A549 (cell line): Measurements from ENCODE around the gene GATAD2A. TPM values are rescaled to one million over a fixed set of nuclear protein-coding genes. Genes with fewer than 3 reads are reported as not detected.

Experiments used
- ATAC-seq, 2 experiments: fragments of 200-7000 bp in 1 of 2; fragments of >200 bp in 1 of 2; cut with Nextera tagmentation in 1 of 2; cut with Tn5 transposase in 1 of 2; 3 replicates each; pipeline versions ENCODE4 v1.8.0 to v1.9.1; 2018 to 2020; ENCODE audit warnings: mild to moderate bottlenecking in 1 of 2, moderate library complexity in 1 of 2
- CTCF ChIA-PET: fragments of 300-600 bp; sonication (Branson Sonifier 250); formaldehyde crosslinking; extraction: SDS; loops from one replicate; lab custom pipeline; 2021; ENCODE audit warnings: antibody characterized with exemption, inconsistent platforms; lab: Yijun Ruan, JAX
- POLR2A ChIA-PET: fragments of 350-600 bp; formaldehyde crosslinking; extraction: SDS; loops from one replicate; lab custom pipeline; 2021; ENCODE audit warnings: antibody characterized with exemption, inconsistent platforms; lab: Yijun Ruan, JAX
- DNase-seq, 2 experiments: peaks; one replicate each; pipeline versions ENCODE4 v3.0.0 to v3.0.0-alpha.2; 2011 to 2016; ENCODE audit warnings: low read depth in 1 of 2, low spot score in 1 of 2
- FAIRE-seq: peaks from 2 replicates; lab custom pipeline; 2011; peaks lifted over from hg19 to GRCh38; lab: Jason Lieb, UNC
- H3K27ac ChIP-seq, 2 experiments: fragments of >200 bp; sonication (Bioruptor Twin); formaldehyde crosslinking; 3 replicates each; pipeline ENCODE4 v1.5.1; 2016 to 2017
- H3K4me1 ChIP-seq: fragments of >200 bp; sonication (Bioruptor Twin); formaldehyde crosslinking; 3 replicates; pipeline ENCODE4 v1.6.1; 2016
- H3K4me2 ChIP-seq: fragments of >200 bp; sonication (Bioruptor Twin); formaldehyde crosslinking; 3 replicates; pipeline ENCODE4 v1.6.1; 2016
- H3K4me3 ChIP-seq: fragments of >200 bp; sonication (Bioruptor Twin); formaldehyde crosslinking; 3 replicates; pipeline ENCODE4 v1.5.1; 2016
- H3K9me3 ChIP-seq: fragments of >200 bp; sonication (Bioruptor Twin); formaldehyde crosslinking; 3 replicates; pipeline ENCODE4 v1.6.1; 2016
- CBX8 ChIP-seq: fragments of 200-600 bp; sonication (generic); IDR thresholded peaks from 2 replicates; pipeline ENCODE4 v1.6.1; 2016
- CEBPB ChIP-seq, 2 experiments: fragments of >200 bp in 1 of 2; sonication (Bioruptor Twin) in 1 of 2; formaldehyde crosslinking in 1 of 2; IDR thresholded peaks; 2 replicates each; pipeline ENCODE4 v1.6.1; 2012 to 2016
- CHD2 ChIP-seq: fragments of 150-350 bp; IDR thresholded peaks from 2 replicates; pipeline ENCODE4 v1.6.1; 2014; ENCODE audit warnings: low read length; ENCODE audit not compliant: partially characterized antibody
- CHD4 ChIP-seq: fragments of 200-600 bp; sonication (generic); IDR thresholded peaks from 2 replicates; pipeline ENCODE4 v1.6.1; 2016; ENCODE audit warnings: antibody characterized with exemption, mild to moderate bottlenecking, borderline replicate concordance
- EHF ChIP-seq: fragments of 250-450 bp; sonication (Bioruptor Pico); IDR thresholded peaks from 2 replicates; pipeline ENCODE4 v1.5.0; 2020; ENCODE audit warnings: mild to moderate bottlenecking
- EHMT2 ChIP-seq: fragments of 200-600 bp; sonication (generic); IDR thresholded peaks from 2 replicates; pipeline ENCODE4 v1.6.1; 2016; ENCODE audit warnings: antibody characterized with exemption, low read depth, mild to moderate bottlenecking, moderate library complexity
- FOXS1 ChIP-seq: fragments of 250-450 bp; sonication (Bioruptor Pico); IDR thresholded peaks from 2 replicates; pipeline ENCODE4 v1.5.0; 2020; ENCODE audit warnings: mild to moderate bottlenecking, moderate library complexity
- GATA3 ChIP-seq: IDR thresholded peaks from 2 replicates; pipeline ENCODE4 v1.6.1; 2012; ENCODE audit warnings: borderline replicate concordance
- HDAC2 ChIP-seq: fragments of 200-600 bp; sonication (generic); IDR thresholded peaks from 2 replicates; pipeline ENCODE4 v1.6.1; 2016
- HEYL ChIP-seq: fragments of 250-450 bp; sonication (Bioruptor Pico); IDR thresholded peaks from 2 replicates; pipeline ENCODE4 v1.8.0; 2021; ENCODE audit warnings: mild to moderate bottlenecking, moderate library complexity
- HOXA7 ChIP-seq: fragments of 250-450 bp; sonication (Bioruptor Pico); IDR thresholded peaks from 2 replicates; pipeline ENCODE4 v1.5.0; 2020; ENCODE audit warnings: mild to moderate bottlenecking, moderate library complexity
- HOXB13 ChIP-seq: fragments of 250-450 bp; sonication (Bioruptor Pico); IDR thresholded peaks from 2 replicates; pipeline ENCODE4 v1.5.0; 2020; ENCODE audit warnings: low read depth, mild to moderate bottlenecking, moderate library complexity
- HOXB5 ChIP-seq: fragments of 250-450 bp; sonication (Bioruptor Pico); IDR thresholded peaks from 2 replicates; pipeline ENCODE4 v1.5.0; 2020; ENCODE audit warnings: mild to moderate bottlenecking, moderate library complexity
- KDM1A ChIP-seq: fragments of 200-600 bp; sonication (generic); IDR thresholded peaks from 2 replicates; pipeline ENCODE4 v1.6.1; 2016; ENCODE audit warnings: low read depth, mild to moderate bottlenecking
- KDM5A ChIP-seq: fragments of 200-600 bp; sonication (generic); IDR thresholded peaks from 2 replicates; pipeline ENCODE4 v1.6.1; 2016; ENCODE audit warnings: antibody characterized with exemption, mild to moderate bottlenecking
- MAX ChIP-seq: IDR thresholded peaks from 2 replicates; pipeline ENCODE4 v1.6.1; 2012
- NPAS2 ChIP-seq: fragments of 250-450 bp; sonication (Bioruptor Pico); IDR thresholded peaks from 2 replicates; pipeline ENCODE4 v1.8.0; 2022; ENCODE audit warnings: mild to moderate bottlenecking, moderate library complexity, borderline replicate concordance
- NR3C1 ChIP-seq: fragments of >200 bp; sonication (Bioruptor Twin); formaldehyde crosslinking; IDR thresholded peaks from 3 replicates; pipeline ENCODE4 v1.6.1; 2017
- POLR2A ChIP-seq: IDR thresholded peaks from 2 replicates; pipeline ENCODE4 v1.6.1; 2012; ENCODE audit warnings: mild to moderate bottlenecking, low read length
- RARB ChIP-seq: fragments of 250-450 bp; sonication (Bioruptor Pico); IDR thresholded peaks from 2 replicates; pipeline ENCODE4 v1.8.0; 2021; ENCODE audit warnings: mild to moderate bottlenecking, moderate library complexity
- RCOR1 ChIP-seq: fragments of 150-350 bp; IDR thresholded peaks from 2 replicates; pipeline ENCODE4 v1.6.1; 2014; ENCODE audit warnings: antibody characterized with exemption, low read length, low read depth
- REST ChIP-seq: fragments of 200-600 bp; sonication (generic); IDR thresholded peaks from 2 replicates; pipeline ENCODE4 v1.6.1; 2016; ENCODE audit warnings: antibody characterized with exemption, mild to moderate bottlenecking, moderate library complexity
- RFX5 ChIP-seq: fragments of 450-650 bp; IDR thresholded peaks from 2 replicates; pipeline ENCODE4 v1.7.1; 2014; ENCODE audit warnings: antibody characterized with exemption, mild to moderate bottlenecking, moderate library complexity
- TP53 ChIP-seq: fragments of 250-450 bp; sonication (Bioruptor Pico); IDR thresholded peaks from 2 replicates; pipeline ENCODE4 v1.5.0; 2021; ENCODE audit warnings: mild to moderate bottlenecking, moderate library complexity
- ZSCAN20 ChIP-seq: fragments of 250-450 bp; sonication (Bioruptor Pico); IDR thresholded peaks from 2 replicates; pipeline ENCODE4 v1.8.0; 2022; ENCODE audit warnings: mild to moderate bottlenecking, moderate library complexity
- WGBS: methylation state at CpG from one replicate; pipeline ENCODE4 v1.1.6; 2017; ENCODE audit errors: missing lambda C conversion rate; 5-methylcytosine and 5-hydroxymethylcytosine counted together
- polyA plus RNA-seq, 4 experiments: library from polyadenylated mRNA; depleted of rRNA in 3 of 4; stranded (reverse); fragments of >200 nt; fragmentation: RNase III in 1 of 4; extraction: RNeasy Plus Mini Kit Qiagen cat#74134 plus additional on column Dnase treatment in 1 of 4; gene quantifications; 2 replicates in 3 of 4; 3 replicates in 1 of 4; pipeline ENCODE4 v1.2.3, GENCODE V29; 2011 to 2017
- TF ChIP-seq, protein P1 (sequence below): IDR thresholded peaks from 2 replicates; pipeline ENCODE4 v1.6.1; 2012
- TF ChIP-seq, protein P2 (sequence below): fragments of 450-650 bp; IDR thresholded peaks from 2 replicates; pipeline ENCODE4 v1.6.1; 2014; ENCODE audit warnings: antibody characterized with exemption

GATAD2A gene
- polyA plus RNA-seq, 2 of the 4 experiments (the other 2 are of a cell fraction) = 25.2 to 28.9 TPM

DNA sequence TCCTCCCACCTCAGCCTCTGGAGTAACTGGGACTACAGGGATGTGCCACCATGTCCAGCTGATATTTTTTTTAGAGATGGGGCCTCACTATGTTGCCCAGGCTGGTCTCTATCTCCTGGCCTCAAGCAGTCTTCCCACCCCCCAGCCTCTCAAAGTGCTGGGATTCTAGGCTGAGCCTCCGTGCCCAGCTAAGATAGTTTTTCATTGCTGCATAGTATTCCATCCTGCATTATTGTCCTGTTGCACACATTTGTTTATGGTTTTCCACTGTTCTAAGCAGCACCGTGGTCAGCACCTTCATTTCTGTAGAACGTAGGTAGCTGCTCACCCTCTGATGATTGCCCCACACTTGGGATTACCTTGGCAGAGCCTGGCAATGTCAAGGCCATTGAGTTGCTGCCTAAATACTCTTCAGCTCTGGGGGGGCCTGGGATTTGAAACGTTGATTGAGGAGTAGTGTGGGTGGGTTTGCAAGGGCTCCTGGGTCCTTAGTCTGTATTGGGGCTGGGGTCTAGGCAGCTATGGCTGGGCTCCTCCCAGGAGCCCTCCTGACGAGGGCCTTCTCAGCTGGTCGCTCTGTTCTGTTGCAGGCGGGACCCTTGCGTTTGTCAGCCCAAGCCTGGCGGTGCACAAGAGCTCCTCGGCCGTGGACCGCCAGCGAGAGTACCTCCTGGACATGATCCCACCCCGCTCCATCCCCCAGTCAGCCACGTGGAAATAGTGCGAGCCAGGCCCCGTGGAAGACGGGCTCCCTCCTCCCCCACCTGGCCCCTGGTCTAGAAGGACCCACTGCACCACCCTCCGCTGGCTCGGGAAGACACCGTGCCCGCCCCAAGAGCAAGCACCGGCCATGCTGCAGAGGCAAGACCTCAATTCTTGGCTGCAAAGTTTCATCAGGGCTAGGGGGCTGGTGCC is 99.5 kb downstream of the GATAD2A start:
- ChIA-PET CTCF (interaction anchor here (2.4 kb wide), 1 partner anchor 15 kb away, joined by 18 read pairs; no protein-coding TSS in a partner anchor), POLR2A (no interaction called here)
- ATAC-seq (no peak), DNase-seq (no peak), FAIRE-seq (no peak)
- 93% methylated on average over 13 of the region's 23 CpGs for WGBS
- H3K9me3 ChIP-seq = no peaks in the 10 kb centered on the region
- no peak for TF ChIP-seq HOXA7 (CRISPR knock-in tag)
- no peak for TF ChIP-seq ZSCAN20 (CRISPR knock-in tag)
- no peak for TF ChIP-seq EHMT2
- TF ChIP-seq MAX = no peak
- TF ChIP-seq KDM1A = no peak
- no peak for TF ChIP-seq RFX5
- TF ChIP-seq CBX8 = no peak
- no peak for TF ChIP-seq KDM5A
- TF ChIP-seq HOXB13 (CRISPR knock-in tag) = no peak
- no peak for TF ChIP-seq TP53 (CRISPR knock-in tag)
- TF ChIP-seq RARB = no peak
- TF ChIP-seq, protein P1, sequence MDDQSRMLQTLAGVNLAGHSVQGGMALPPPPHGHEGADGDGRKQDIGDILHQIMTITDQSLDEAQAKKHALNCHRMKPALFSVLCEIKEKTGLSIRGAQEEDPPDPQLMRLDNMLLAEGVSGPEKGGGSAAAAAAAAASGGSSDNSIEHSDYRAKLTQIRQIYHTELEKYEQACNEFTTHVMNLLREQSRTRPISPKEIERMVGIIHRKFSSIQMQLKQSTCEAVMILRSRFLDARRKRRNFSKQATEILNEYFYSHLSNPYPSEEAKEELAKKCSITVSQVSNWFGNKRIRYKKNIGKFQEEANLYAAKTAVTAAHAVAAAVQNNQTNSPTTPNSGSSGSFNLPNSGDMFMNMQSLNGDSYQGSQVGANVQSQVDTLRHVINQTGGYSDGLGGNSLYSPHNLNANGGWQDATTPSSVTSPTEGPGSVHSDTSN = no peak
- no peak for TF ChIP-seq HDAC2
- no peak for TF ChIP-seq HOXB5 (CRISPR knock-in tag)
- no peak for TF ChIP-seq NR3C1
- TF ChIP-seq RCOR1 = no peak
- H3K4me2 ChIP-seq = no peak overlapping the region
- no peak overlapping the region for H3K4me3 ChIP-seq
- H3K27ac ChIP-seq = no peak overlapping the region
- no peaks in the 10 kb centered on the region for H3K4me1 ChIP-seq

DNA sequence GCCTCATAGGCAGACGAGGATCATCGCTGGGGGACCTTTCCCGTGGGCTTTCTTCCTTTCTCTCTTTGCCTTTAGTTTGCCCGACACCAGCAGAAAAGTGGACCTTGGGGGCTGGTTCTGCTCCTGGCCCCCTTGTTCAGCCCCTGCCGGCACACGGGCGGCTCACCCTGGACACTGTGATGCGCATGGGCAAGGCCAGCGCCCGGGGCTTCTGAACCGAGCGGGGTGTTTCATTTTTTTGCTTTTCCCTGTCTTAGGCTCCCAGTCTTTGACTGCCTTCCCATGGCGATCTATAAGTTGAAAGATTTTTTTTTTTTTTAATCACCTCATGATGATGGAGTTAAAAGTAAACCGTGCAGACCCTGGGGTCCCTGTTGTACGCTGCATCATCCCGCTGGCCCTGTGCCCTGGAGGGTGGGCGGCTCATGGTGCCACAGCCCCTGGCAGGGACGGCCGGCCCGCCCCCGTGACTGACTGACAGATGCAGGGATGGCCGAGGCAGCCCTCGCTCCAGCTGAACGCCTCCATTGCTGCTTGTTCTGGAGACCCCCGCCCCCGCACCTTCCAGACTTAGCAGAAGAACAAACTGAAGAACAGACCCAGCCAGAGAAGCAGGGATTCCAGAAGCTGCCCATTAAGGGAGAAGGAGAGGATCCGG is 100.3 kb downstream of the GATAD2A start:
- CTCF ChIA-PET = no interaction called here
- Histone ChIP-seq H3K4me3 (no peak overlapping the region), H3K4me1 (no peaks in the 10 kb centered on the region), H3K4me2 (no peak overlapping the region), H3K27ac (no peak overlapping the region), H3K9me3 (no peaks in the 10 kb centered on the region)
- POLR2A ChIA-PET = no interaction called here
- 95% methylated on average over 21 of the region's 27 CpGs for WGBS
- DNase-seq (no peak), FAIRE-seq (no peak), ATAC-seq (no peak)
- TF ChIP-seq NPAS2 (CRISPR knock-in tag) (no peak), POLR2A (no peak), MAX (no peak), REST (no peak), HOXB13 (CRISPR knock-in tag) (no peak), CEBPB (IDR thresholded peaks at IDR 0.05) (no peak), FOXS1 (CRISPR knock-in tag) (no peak), RARB (no peak), EHF (CRISPR knock-in tag) (no peak), GATA3 (no peak), CHD2 (no peak), HEYL (no peak), CHD4 (no peak), EHMT2 (no peak)
- TF ChIP-seq, protein P1 = no peak
- TF ChIP-seq, protein P2, sequence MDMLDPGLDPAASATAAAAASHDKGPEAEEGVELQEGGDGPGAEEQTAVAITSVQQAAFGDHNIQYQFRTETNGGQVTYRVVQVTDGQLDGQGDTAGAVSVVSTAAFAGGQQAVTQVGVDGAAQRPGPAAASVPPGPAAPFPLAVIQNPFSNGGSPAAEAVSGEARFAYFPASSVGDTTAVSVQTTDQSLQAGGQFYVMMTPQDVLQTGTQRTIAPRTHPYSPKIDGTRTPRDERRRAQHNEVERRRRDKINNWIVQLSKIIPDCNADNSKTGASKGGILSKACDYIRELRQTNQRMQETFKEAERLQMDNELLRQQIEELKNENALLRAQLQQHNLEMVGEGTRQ = no peak
